Right lobe of liver (tissue), 6 donors: Measurements from ENCODE around the gene HOXD3. TPM values are rescaled to one million over a fixed set of nuclear protein-coding genes. Genes with fewer than 3 reads are reported as not detected.

ENCODE experiments used
- ATAC-seq, 4 donors: fragments of 200-7000 bp; cut with Tn5 transposase; one replicate each; pipeline ENCODE4 v1.9.1; 2020; ENCODE audit warnings: mild to moderate bottlenecking in 4 of 4, moderate library complexity in 4 of 4
- DNase-seq, 3 donors: peaks; one replicate each; pipeline ENCODE4 v3.0.0-alpha.2; 2020
- H3K27ac ChIP-seq, 3 donors: fragments of 200-600 bp; one replicate each; pipeline ENCODE4 v1.8.0; 2022
- H3K27me3 ChIP-seq, 2 donors: fragments of 200-600 bp; one replicate each; pipeline ENCODE4 v1.8.0; 2022
- H3K36me3 ChIP-seq, 4 donors: fragments of 200-600 bp; sonication (generic) in 1 of 4; one replicate each; pipeline versions ENCODE4 v1.5.1 to v1.8.0; 2017 to 2022; ENCODE audit warnings: control low read depth in 1 of 4
- H3K4me1 ChIP-seq, 4 donors: fragments of 200-600 bp; sonication (generic) in 1 of 4; one replicate each; pipeline versions ENCODE4 v1.5.1 to v1.8.0; 2017 to 2022; ENCODE audit warnings: control low read depth in 1 of 4
- H3K4me3 ChIP-seq, 3 donors: fragments of 200-600 bp; one replicate each; pipeline ENCODE4 v1.8.0; 2022
- H3K9me3 ChIP-seq, 4 donors: fragments of 200-600 bp; sonication (generic) in 1 of 4; one replicate each; pipeline versions ENCODE4 v1.5.1 to v1.8.0; 2017 to 2022; ENCODE audit warnings: control low read depth in 1 of 4
- CTCF ChIP-seq, 4 donors: fragments of 200-600 bp in 3 of 4; fragments of 450-650 bp in 1 of 4; IDR thresholded peaks; one replicate each; pipeline versions ENCODE4 v1.5.1 to v1.8.0; 2016 to 2022; ENCODE audit warnings: antibody characterized with exemption in 4 of 4, mild to moderate bottlenecking in 2 of 4
- POLR2A ChIP-seq: fragments of 450-650 bp; IDR thresholded peaks from one replicate; pipeline ENCODE4 v1.6.1; 2017; ENCODE audit warnings: antibody characterized with exemption, mild to moderate bottlenecking
- WGBS: methylation state at CpG from one replicate; pipeline ENCODE4 v1.1.6; 2018; ENCODE audit warnings: low coverage, low lambda C conversion rate; ENCODE audit not compliant: insufficient coverage; ENCODE audit errors: missing lambda C conversion rate; 5-methylcytosine and 5-hydroxymethylcytosine counted together
- intact Hi-C, 2 donors: fragments of 100-400 bp; cut with DNase I; formaldehyde crosslinking; loops; one replicate each; pipeline versions ENCODE4 v1.11.2 to v1.14.1; 2022
- total RNA-seq, 6 experiments: library from RNA; depleted of rRNA in 2 of 6; stranded (reverse); fragments of >200 nt in 2 of 6; fragmentation: NEBNext Ultra II Directional in 3 of 6; extraction: Animal tissue kit (Norgen Biotek cat#: 25700) in 3 of 6; gene quantifications; one replicate each; pipeline versions ENCODE4 v1.1.0 to v1.2.4, GENCODE V29; 2016 to 2023
- donor health status: DM: no; HTN: yes; CAD: no.
- donor health status: DM: no; HTN: no; CAD: no.
- donor health status: DM: no; HTN: no; CAD: no.
- donor health status: DM: no; HTN: yes; CAD: no.
- donor health status: DM: no; HTN: yes; CAD: no.

The HOXD3 gene
- total RNA-seq, 6 experiments from 2014 or later, result not detected

GRCh38 chr2:176137906-176138305, 19.2 kb upstream of the HOXD3 start:
- peak; percentile 28 to 55 (median 45) for ATAC-seq
- intact Hi-C loops, result no loop called here
- 17% methylated on average over 8 of the region's 8 CpGs for WGBS
- H3K27ac ChIP-seq, result no peak overlapping the region
- H3K27me3 ChIP-seq, result peaks cover 32 to 55% of the 10 kb centered on the region in 2 donors
- TF ChIP-seq CTCF (IDR thresholded peaks at IDR 0.05) (no peak), POLR2A (no peak)
- H3K9me3 ChIP-seq, result no peaks in the 10 kb centered on the region
- H3K4me3 ChIP-seq, result no peak overlapping the region
- DNase-seq, result no peak
- H3K4me1 ChIP-seq, result peaks cover 0 to 9% (median 2%) of the 10 kb centered on the region in 4 donors
- no peaks in the 10 kb centered on the region for H3K36me3 ChIP-seq

GRCh38 chr2:176138526-176138922, 18.6 kb upstream of the HOXD3 start:
- intact Hi-C loops, result no loop called here
- H3K4me1 ChIP-seq, result peaks cover 0 to 9% (median 2%) of the 10 kb centered on the region in 4 donors
- ATAC-seq (no peak), DNase-seq (no peak)
- H3K27me3 ChIP-seq, result peaks cover 27 to 49% of the 10 kb centered on the region in 2 donors
- 8% methylated on average over 12 of the region's 14 CpGs for WGBS
- H3K4me3 ChIP-seq, result no peak overlapping the region
- TF ChIP-seq CTCF (IDR thresholded peaks at IDR 0.05) (no peak), POLR2A (no peak)
- no peaks in the 10 kb centered on the region for H3K9me3 ChIP-seq
- H3K36me3 ChIP-seq, result no peaks in the 10 kb centered on the region
- no peak overlapping the region for H3K27ac ChIP-seq

- peaks cover 0 to 9% (median 2%) of the 10 kb centered on the region in 4 donors for H3K4me1 ChIP-seq
- TF ChIP-seq POLR2A, result no peak
- TF ChIP-seq CTCF (IDR thresholded peaks at IDR 0.05), result no peak
- DNase-seq (no peak), ATAC-seq (no peak)
- H3K27ac ChIP-seq, result no peak overlapping the region
- WGBS, result 11% methylated on average over 28 of the region's 28 CpGs
- H3K27me3 ChIP-seq, result peaks cover 27 to 43% of the 10 kb centered on the region in 2 donors
- intact Hi-C loops, result no loop called here
- no peaks in the 10 kb centered on the region for H3K9me3 ChIP-seq
- H3K36me3 ChIP-seq, result no peaks in the 10 kb centered on the region
- no peak overlapping the region for H3K4me3 ChIP-seq
These were observed 18.0 kb upstream of the HOXD3 start for GRCh38 chr2:176138923-176139660.

- H3K27me3 ChIP-seq, result peaks cover 27 to 42% of the 10 kb centered on the region in 2 donors
- no peaks in the 10 kb centered on the region for H3K9me3 ChIP-seq
- DNase-seq (no peak), ATAC-seq (no peak)
- intact Hi-C loops, result loop anchor here (5.0 to 10.0 kb wide), 5 partner anchors 315 to 495 kb away; no protein-coding TSS in a partner anchor
- peak overlapping the region in 2 of 3 donors; percentile 37 to 51 for H3K4me3 ChIP-seq
- no peaks in the 10 kb centered on the region for H3K36me3 ChIP-seq
- peaks cover 0 to 9% (median 2%) of the 10 kb centered on the region in 4 donors for H3K4me1 ChIP-seq
- TF ChIP-seq POLR2A, result no peak
- TF ChIP-seq CTCF (IDR thresholded peaks at IDR 0.05), result no peak
- WGBS, result 15% methylated on average over 19 of the region's 41 CpGs
- H3K27ac ChIP-seq, result no peak overlapping the region
These were observed 17.2 kb upstream of the HOXD3 start for GRCh38 chr2:176139661-176140512.
